Calu3 (cell line): ENCODE measurements around the gene RASSF7. TPM values are rescaled to one million over a fixed set of nuclear protein-coding genes. Genes with fewer than 3 reads are reported as not detected.

Experiments
- BruUV-seq: library from RNA; stranded (reverse); fragments of 400-500 nt; replicated peaks from 2 replicates; lab custom pipeline; 2021; lab: Mats Ljungman, UMichigan
- CTCF ChIA-PET: fragments of 300-600 bp; sonication (Branson Sonifier 250); formaldehyde crosslinking; loops from one replicate; lab custom pipeline; 2022; ENCODE audit warnings: antibody characterized with exemption; lab: Charles Lee
- DNase-seq: peaks from one replicate; pipeline ENCODE4 v3.0.0; 2022
- H3K27ac Mint-ChIP-seq: one replicate; pipeline ENCODE4 v1.8.0; 2022; ENCODE audit warnings: mixed read lengths; ENCODE audit not compliant: unreplicated experiment
- H3K27me3 Mint-ChIP-seq: one replicate; pipeline ENCODE4 v1.8.0; 2022; ENCODE audit warnings: mixed read lengths; ENCODE audit not compliant: unreplicated experiment
- H3K36me3 Mint-ChIP-seq: one replicate; pipeline ENCODE4 v1.8.0; 2022; ENCODE audit warnings: mild to moderate bottlenecking, moderate library complexity, mixed read lengths; ENCODE audit not compliant: insufficient read depth, unreplicated experiment
- H3K4me1 Mint-ChIP-seq: one replicate; pipeline ENCODE4 v1.8.0; 2022; ENCODE audit warnings: mild to moderate bottlenecking, low read depth, mixed read lengths; ENCODE audit not compliant: unreplicated experiment
- H3K4me3 Mint-ChIP-seq: one replicate; pipeline ENCODE4 v1.8.0; 2022; ENCODE audit warnings: mild to moderate bottlenecking, low read depth, moderate library complexity, mixed read lengths; ENCODE audit not compliant: unreplicated experiment
- H3K9me3 Mint-ChIP-seq: one replicate; pipeline ENCODE4 v1.8.0; 2022; ENCODE audit warnings: low read depth, mixed read lengths; ENCODE audit not compliant: unreplicated experiment
- CTCF ChIP-seq: fragments of 200-600 bp; IDR thresholded peaks from one replicate; pipeline ENCODE4 v1.8.0; 2022; ENCODE audit warnings: antibody characterized with exemption; ENCODE audit not compliant: unreplicated experiment
- intact Hi-C: fragments of 100-400 bp; cut with micrococcal nuclease; formaldehyde crosslinking; loops from one replicate; pipeline ENCODE4 v1.10.0; 2022; ENCODE audit not compliant: unreplicated experiment
- total RNA-seq: library from RNA; stranded (reverse); gene quantifications from 2 replicates; pipeline ENCODE4 v1.2.3, GENCODE V29; 2022

RASSF7 gene
- total RNA-seq, 1 experiment from 2014 or later: 93.3 TPM

DNA sequence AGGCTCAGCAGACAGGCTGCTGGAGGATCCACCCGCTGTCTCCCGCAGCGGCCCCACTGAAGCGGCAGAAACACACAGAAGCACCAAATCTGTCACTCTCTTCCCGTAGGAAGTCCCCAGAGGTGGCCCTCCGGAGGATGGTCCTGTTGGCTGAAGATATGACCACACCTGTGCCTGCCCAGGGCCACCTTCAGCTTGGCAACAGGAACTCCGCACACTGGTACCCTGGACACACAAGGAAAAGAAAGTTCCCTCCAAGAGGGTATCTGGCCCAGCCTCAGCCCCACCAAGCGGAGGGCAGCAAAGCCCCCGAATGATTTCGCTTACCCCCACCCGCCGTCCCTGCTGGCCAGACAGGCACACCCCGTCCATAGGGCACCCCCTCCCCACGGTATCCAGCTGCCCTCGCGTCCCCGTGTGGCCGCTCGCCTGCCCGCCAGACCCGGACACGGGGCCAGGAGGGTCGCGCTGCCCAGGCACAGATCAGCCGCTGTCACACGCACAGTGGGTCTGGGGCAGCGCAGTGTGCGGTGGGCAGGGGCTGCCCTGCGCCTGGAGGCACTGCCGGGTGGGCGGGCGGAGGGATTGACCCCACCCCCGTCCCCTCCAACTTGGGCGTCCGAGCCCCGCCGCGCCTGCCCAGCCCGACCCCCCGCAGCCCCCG lies 7.0 kb downstream of the RASSF7 start:
- Mint-ChIP-seq H3K36me3 (peaks cover 49% of the 10 kb centered on the region), H3K4me1 (no peaks in the 10 kb centered on the region), H3K27ac (peak overlapping the region; percentile 34), H3K4me3 (peak overlapping the region; percentile 71), H3K27me3 (no peaks in the 10 kb centered on the region), H3K9me3 (no peaks in the 10 kb centered on the region)
- intact Hi-C loops: loop anchor here (10.0 kb wide), 1 partner anchor 137 kb away; the partner anchor contains the start of gene EPS8L2
- CTCF ChIA-PET: no interaction called here
- TF ChIP-seq CTCF: no peak
- BruUV-seq: TSS peak; percentile 22
- no peak for DNase-seq

DNA sequence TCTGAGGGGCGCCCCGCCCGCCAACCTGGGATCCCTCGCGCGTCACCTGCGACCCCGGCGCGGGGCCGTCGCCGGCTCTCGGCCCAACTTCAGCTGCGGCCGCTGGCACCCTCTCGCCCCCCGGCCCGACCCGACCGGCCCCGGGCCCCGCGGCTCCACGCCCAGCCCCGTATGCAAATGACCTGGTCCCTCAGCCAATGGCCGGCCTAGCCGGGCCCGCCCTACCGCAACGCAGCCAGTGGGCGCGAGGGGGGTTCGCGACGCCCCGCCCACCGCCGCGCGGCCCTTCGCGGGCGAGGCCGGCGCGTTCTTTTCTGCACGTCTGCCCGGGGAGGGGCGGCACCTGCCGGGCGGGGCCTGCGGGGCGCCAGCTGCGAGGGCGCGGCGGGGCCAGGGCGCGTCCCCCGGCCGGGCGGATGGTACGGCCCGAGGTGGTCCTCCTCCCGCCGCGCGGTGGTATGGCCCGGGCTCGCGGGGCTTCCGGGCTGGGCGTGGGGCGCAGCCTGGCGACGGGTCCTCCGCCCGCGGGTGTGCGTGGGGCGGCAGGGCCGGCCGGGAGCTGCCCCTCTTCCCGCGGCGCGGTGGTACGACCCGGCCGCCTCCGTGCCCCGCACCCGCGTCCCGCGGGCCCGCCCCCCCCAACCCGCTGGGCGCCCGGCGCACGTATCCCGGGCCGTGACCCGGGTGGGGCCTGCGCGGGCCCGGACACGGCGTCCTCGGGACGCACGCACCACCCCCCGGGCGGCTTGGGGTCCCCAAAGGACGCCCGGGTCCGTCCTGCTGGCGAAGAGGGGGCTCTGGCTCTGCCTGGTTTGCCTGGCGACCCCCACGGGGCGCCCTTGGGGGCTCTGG lies 7.8 kb downstream of the RASSF7 start:
- Mint-ChIP-seq H3K9me3 (no peaks in the 10 kb centered on the region), H3K27me3 (no peaks in the 10 kb centered on the region), H3K36me3 (peaks cover 44% of the 10 kb centered on the region), H3K27ac (no peak overlapping the region), H3K4me3 (peak overlapping the region; percentile 71), H3K4me1 (no peaks in the 10 kb centered on the region)
- intact Hi-C loops: loop anchor here (10.0 kb wide), 1 partner anchor 136 kb away; the partner anchor contains the start of gene EPS8L2
- BruUV-seq: no TSS peak
- CTCF ChIA-PET: no interaction called here
- peak; percentile 97 for DNase-seq
- TF ChIP-seq CTCF: no peak

GRCh38 chr11:569158-569885 lies 8.6 kb downstream of the RASSF7 start:
- peaks cover 3% of the 10 kb centered on the region for H3K4me1 Mint-ChIP-seq
- intact Hi-C loops: loop anchor here (10.0 kb wide), 1 partner anchor 135 kb away; the partner anchor contains the start of gene EPS8L2
- no peak overlapping the region for H3K27ac Mint-ChIP-seq
- peaks cover 36% of the 10 kb centered on the region for H3K36me3 Mint-ChIP-seq
- H3K4me3 Mint-ChIP-seq: peak overlapping the region; percentile 71
- CTCF ChIA-PET: no interaction called here
- no peaks in the 10 kb centered on the region for H3K9me3 Mint-ChIP-seq
- peaks cover 4% of the 10 kb centered on the region for H3K27me3 Mint-ChIP-seq
- TF ChIP-seq CTCF: no peak
- no peak for DNase-seq
- BruUV-seq: no TSS peak

GRCh38 chr11:571802-572185 lies 11.0 kb downstream of the RASSF7 start:
- no peak overlapping the region for H3K27ac Mint-ChIP-seq
- peaks cover 16% of the 10 kb centered on the region for H3K27me3 Mint-ChIP-seq
- intact Hi-C loops: no loop called here
- peaks cover 12% of the 10 kb centered on the region for H3K4me1 Mint-ChIP-seq
- peaks cover 45% of the 10 kb centered on the region for H3K36me3 Mint-ChIP-seq
- BruUV-seq: no TSS peak
- H3K4me3 Mint-ChIP-seq: no peak overlapping the region
- no peak for TF ChIP-seq CTCF
- no peaks in the 10 kb centered on the region for H3K9me3 Mint-ChIP-seq
- no peak for DNase-seq
- CTCF ChIA-PET: interaction anchor here (0.6 kb wide), 1 partner anchor 37 kb away, joined by 3 read pairs; no protein-coding TSS in a partner anchor
